ENCODE measurements around the gene MAST4. TPM values are rescaled to one million over a fixed set of nuclear protein-coding genes. Genes with fewer than 3 reads are reported as not detected.

Gene MAST4
- polyA plus RNA-seq, 2 of the 4 experiments (the other 2 are of a cell fraction) = 1.2 to 5.8 TPM

GRCh38 chr5:66949066-66949465, 352.9 kb downstream of the MAST4 start:
- H3K4me1 ChIP-seq = peaks cover 9% of the 10 kb centered on the region; the same call in 2 of the 3 replicates
- no peak overlapping the region for H3K27ac ChIP-seq
- TF ChIP-seq ZSCAN20 (CRISPR knock-in tag; IDR thresholded peaks at IDR 0.05) (no peak), BHLHE40 (IDR thresholded peaks at IDR 0.05; ENCODE audit: low read depth, low read length) (no peak), SMC3 (IDR thresholded peaks at IDR 0.05) (no peak), JUN (IDR thresholded peaks at IDR 0.05) (no peak), RFX5 (IDR thresholded peaks at IDR 0.05) (no peak), CTCF (IDR thresholded peaks at IDR 0.05) (no peak), RCOR1 (IDR thresholded peaks at IDR 0.05; ENCODE audit: low read depth, low read length) (no peak), HES2 (IDR thresholded peaks at IDR 0.05) (no peak), TFCP2L1 (CRISPR knock-in tag; IDR thresholded peaks at IDR 0.05) (no peak), HDAC2 (IDR thresholded peaks at IDR 0.05) (no peak), FOXS1 (CRISPR knock-in tag; IDR thresholded peaks at IDR 0.05) (no peak), HOXA7 (CRISPR knock-in tag; IDR thresholded peaks at IDR 0.05) (no peak)
- H3K4me2 ChIP-seq = no peak overlapping the region
- no peaks in the 10 kb centered on the region for H3K9me3 ChIP-seq
- FAIRE-seq (no peak), DNase-seq (ENCODE audit: low read depth in 1 of 2, low spot score in 1 of 2) (no peak), ATAC-seq (no peak)
- POLR2A ChIA-PET = no interaction called here
- CTCF ChIA-PET = interaction anchor here (0.9 to 1.0 kb wide), 2 partner anchors 15 to 111 kb away, joined by 3 read pairs; no protein-coding TSS in a partner anchor
- no peak overlapping the region for H3K4me3 ChIP-seq
- 83% methylated on average over 4 of the region's 4 CpGs for WGBS (ENCODE audit: missing lambda C conversion rate)

- FAIRE-seq = no peak
- Histone ChIP-seq H3K4me3 (no peak overlapping the region), H3K9me3 (no peaks in the 10 kb centered on the region), H3K27ac (no peak overlapping the region), H3K4me1 (no peaks in the 10 kb centered on the region; the same call in 2 of the 3 replicates), H3K4me2 (no peak overlapping the region)
- ATAC-seq = no peak
- no peak for DNase-seq (ENCODE audit: low read depth in 1 of 2, low spot score in 1 of 2)
- TF ChIP-seq ZC3H11A (IDR thresholded peaks at IDR 0.05) (no peak), RFX5 (IDR thresholded peaks at IDR 0.05) (no peak), MAX (IDR thresholded peaks at IDR 0.05) (no peak), ZSCAN20 (CRISPR knock-in tag; IDR thresholded peaks at IDR 0.05) (no peak), GATA3 (IDR thresholded peaks at IDR 0.05; ENCODE audit: borderline replicate concordance) (no peak), HOXA7 (CRISPR knock-in tag; IDR thresholded peaks at IDR 0.05) (no peak), KDM1A (IDR thresholded peaks at IDR 0.05; ENCODE audit: low read depth) (no peak), FOXS1 (CRISPR knock-in tag; IDR thresholded peaks at IDR 0.05) (no peak), JUN (IDR thresholded peaks at IDR 0.05) (no peak), RARB (CRISPR knock-in tag; IDR thresholded peaks at IDR 0.05) (no peak), POLR2AphosphoS2 (conservative IDR thresholded peaks at IDR 0.05; ENCODE audit: low read length) (no peak), HES2 (IDR thresholded peaks at IDR 0.05) (no peak), REST (IDR thresholded peaks at IDR 0.05) (no peak), CBX8 (IDR thresholded peaks at IDR 0.05) (no peak), NPAS2 (CRISPR knock-in tag; IDR thresholded peaks at IDR 0.05; ENCODE audit: borderline replicate concordance) (no peak)
- 83% methylated on average over 1 of the region's 1 CpG for WGBS (ENCODE audit: missing lambda C conversion rate)
- CTCF ChIA-PET = interaction anchor here (0.8 to 0.9 kb wide), 2 partner anchors 10 to 22 kb away, joined by 3 to 4 read pairs; no protein-coding TSS in a partner anchor
- POLR2A ChIA-PET = no interaction called here
Observed at GRCh38 chr5:66952153-66952552, 356.0 kb downstream of the MAST4 start.

All from A549 (cell line).